ENCODE results near the gene PCSK4.

DNA sequence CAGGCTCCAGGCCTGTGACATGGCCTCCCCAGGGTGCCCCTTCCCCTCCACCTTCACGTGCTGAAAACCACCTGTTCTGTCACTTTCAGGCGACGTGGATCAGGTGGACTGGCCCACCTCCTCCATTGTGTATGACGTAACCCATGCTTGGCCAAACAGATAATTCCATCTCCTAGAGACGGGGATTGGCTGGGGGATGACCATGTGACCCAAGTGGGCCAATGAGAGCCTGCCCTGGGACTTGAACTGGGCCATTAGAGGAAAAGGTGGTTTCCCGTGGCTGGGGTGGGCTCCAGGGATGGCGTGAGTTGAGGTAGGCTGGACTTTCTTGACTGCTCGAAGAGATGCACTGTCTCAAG is 26.2 kb upstream of the PCSK4 start:
- TF ChIP-seq CTCF (IDR thresholded peaks at IDR 0.05) (no peak), POLR2A (IDR thresholded peaks at IDR 0.05) (no peak), EP300 (IDR thresholded peaks at IDR 0.05) (no peak)

All from tibial nerve (tissue), 4 donors.